B cell (primary cell): ENCODE data around the gene USP20. TPM values are rescaled to one million over a fixed set of nuclear protein-coding genes. Genes with fewer than 3 reads are reported as not detected.

Experiments used
- ATAC-seq: fragments of 200-7000 bp; cut with Tn5 transposase; one replicate; pipeline ENCODE4 v1.10.0; 2021; ENCODE audit warnings: low read depth, mild to moderate bottlenecking, moderate number of reproducible peaks, moderate library complexity
- CTCF ChIA-PET: fragments of 350-600 bp; sonication (Branson Sonifier 250); formaldehyde crosslinking; loops from one replicate; lab custom pipeline; 2021; ENCODE audit warnings: antibody characterized with exemption, inconsistent platforms; lab: Charles Lee
- POLR2A ChIA-PET: fragments of 350-600 bp; sonication (Branson Sonifier 250); formaldehyde crosslinking; loops from one replicate; lab custom pipeline; 2021; ENCODE audit warnings: antibody characterized with exemption; lab: Charles Lee
- DNase-seq: peaks from one replicate; pipeline ENCODE4 v3.0.0; 2013
- H2AFZ ChIP-seq: 2 replicates; pipeline ENCODE4 v1.6.1; 2012; ENCODE audit warnings: mild to moderate bottlenecking, low read depth, low read length; ENCODE audit not compliant: insufficient read depth, poor library complexity, severe bottlenecking
- H3K27ac ChIP-seq, 2 donors: 1 replicate in 1 of 2; 2 replicates in 1 of 2; pipeline ENCODE4 v1.5.1; 2012 to 2013; ENCODE audit warnings: low read length in 2 of 2, mild to moderate bottlenecking in 2 of 2, moderate library complexity in 1 of 2
- H3K27me3 ChIP-seq, 4 experiments: fragments of 200-600 bp in 1 of 4; sonication (generic) in 1 of 4; replicated peaks in 1 of 4; 1 replicate in 2 of 4; 2 replicates in 2 of 4; pipeline versions ENCODE4 v1.6.1 to v1.7.0; 2013 to 2016; ENCODE audit warnings: low read length in 3 of 4, mild to moderate bottlenecking in 2 of 4, mixed read lengths in 1 of 4, moderate library complexity in 1 of 4; ENCODE audit not compliant: insufficient read depth in 4 of 4, control insufficient read depth in 3 of 4; ENCODE audit errors: control extremely low read depth in 1 of 4
- H3K36me3 ChIP-seq, 2 experiments: replicated peaks in 1 of 2; 1 replicate in 1 of 2; 2 replicates in 1 of 2; pipeline versions ENCODE4 v1.6.1 to v1.7.1; 2013; ENCODE audit warnings: low read length in 1 of 2; ENCODE audit not compliant: insufficient read depth in 2 of 2, control insufficient read depth in 1 of 2; ENCODE audit errors: control extremely low read depth in 1 of 2, extremely low read depth in 1 of 2
- H3K4me1 ChIP-seq, 2 donors: fragments of 200-600 bp in 1 of 2; sonication (generic) in 1 of 2; 1 replicate in 1 of 2; 2 replicates in 1 of 2; pipeline versions ENCODE4 v1.5.1 to v1.6.1; 2013 to 2017; ENCODE audit warnings: low read length in 2 of 2; ENCODE audit not compliant: control insufficient read depth in 2 of 2, insufficient read depth in 2 of 2
- H3K4me2 ChIP-seq: replicated peaks from 2 replicates; pipeline ENCODE3; 2012; ENCODE audit warnings: mild to moderate bottlenecking, low read depth, low read length; ENCODE audit not compliant: poor library complexity, severe bottlenecking
- H3K4me3 ChIP-seq, 5 experiments: fragments of 200-600 bp in 1 of 5; sonication (generic) in 1 of 5; 1 replicate in 3 of 5; 2 replicates in 2 of 5; pipeline versions ENCODE4 v1.5.1 to v1.7.0; 2011 to 2016; ENCODE audit warnings: low read length in 4 of 5, mild to moderate bottlenecking in 4 of 5, low read depth in 2 of 5, control low read depth in 1 of 5, moderate library complexity in 1 of 5; ENCODE audit not compliant: insufficient read depth in 1 of 5; ENCODE audit errors: control extremely low read depth in 1 of 5, extremely low read depth in 1 of 5
- H3K79me2 ChIP-seq: fragments of 200-600 bp; sonication (generic); one replicate; pipeline ENCODE4 v1.6.0; 2016; ENCODE audit warnings: low read length; ENCODE audit not compliant: control insufficient read depth, insufficient read depth
- H3K9ac ChIP-seq: fragments of 200-600 bp; sonication (generic); 2 replicates; pipeline ENCODE4 v1.6.1; 2017; ENCODE audit warnings: mild to moderate bottlenecking, low read length, moderate library complexity
- H3K9me3 ChIP-seq, 3 donors: one replicate each; pipeline versions ENCODE4 v1.6.1 to v1.7.1; 2013; ENCODE audit warnings: low read length in 2 of 3; ENCODE audit not compliant: control insufficient read depth in 2 of 3, insufficient read depth in 1 of 3; ENCODE audit errors: control extremely low read depth in 1 of 3
- H4K20me1 ChIP-seq: 2 replicates; pipeline ENCODE4 v1.6.0; 2012; ENCODE audit warnings: mild to moderate bottlenecking, low read length; ENCODE audit not compliant: insufficient read depth, control insufficient read depth, poor library complexity, severe bottlenecking
- H3K27ac Mint-ChIP-seq: one replicate; pipeline ENCODE4 v1.8.0; 2021; ENCODE audit warnings: mixed read lengths
- H3K27me3 Mint-ChIP-seq: one replicate; pipeline ENCODE4 v1.8.0; 2021; ENCODE audit warnings: mixed read lengths
- H3K4me1 Mint-ChIP-seq: one replicate; pipeline ENCODE4 v1.8.0; 2021; ENCODE audit warnings: mixed read lengths
- H3K4me3 Mint-ChIP-seq: one replicate; pipeline ENCODE4 v1.8.0; 2021; ENCODE audit warnings: mixed read lengths
- H3K9me3 Mint-ChIP-seq: one replicate; pipeline ENCODE4 v1.8.0; 2022; ENCODE audit warnings: mixed read lengths; ENCODE audit not compliant: insufficient read depth
- CTCF ChIP-seq: fragments of 200-600 bp; IDR thresholded peaks from one replicate; pipeline ENCODE4 v1.8.0; 2022; ENCODE audit warnings: antibody characterized with exemption, mild to moderate bottlenecking
- EZH2 ChIP-seq: IDR thresholded peaks from 2 replicates; pipeline ENCODE4 v1.6.1; 2012; ENCODE audit warnings: borderline replicate concordance, low read depth, mild to moderate bottlenecking, moderate library complexity, low read length; ENCODE audit not compliant: insufficient read depth, poor library complexity, severe bottlenecking
- WGBS: methylation state at CpG from one replicate; pipeline ENCODE4 v1.1.5; 2013; ENCODE audit warnings: missing lambda C conversion rate; ENCODE audit not compliant: insufficient coverage; 5-methylcytosine and 5-hydroxymethylcytosine counted together
- intact Hi-C: fragments of 100-400 bp; cut with micrococcal nuclease; formaldehyde crosslinking; loops from one replicate; pipeline ENCODE4 v1.10.0; 2022
- polyA plus RNA-seq: library from polyadenylated mRNA; depleted of rRNA; stranded (reverse); fragments of >200 nt; gene quantifications from 2 replicates; pipeline ENCODE4 v1.2.3, GENCODE V29; 2012
- total RNA-seq, 2 donors: library from RNA; stranded (reverse); fragments of 120-200 nt in 1 of 2; gene quantifications; 1 replicate in 1 of 2; 2 replicates in 1 of 2; pipeline versions ENCODE4 v1.2.3 to v1.2.4, GENCODE V29; 2013 to 2022

The USP20 gene
- total and polyA plus RNA-seq, 2 donors (not counting 1 experiment from before 2014, with no cell fraction given) = 49.5 to 72.6 TPM

GRCh38 chr9:129812385-129812784, 22.9 kb upstream of the USP20 start:
- no peaks in the 10 kb centered on the region for H3K27me3 ChIP-seq
- Mint-ChIP-seq H3K27ac (no peak overlapping the region), H3K4me3 (no peak overlapping the region), H3K27me3 (no peaks in the 10 kb centered on the region), H3K9me3 (no peaks in the 10 kb centered on the region), H3K4me1 (peaks cover 8% of the 10 kb centered on the region)
- H3K27ac ChIP-seq = no peak overlapping the region
- H3K9me3 ChIP-seq = no peaks in the 10 kb centered on the region
- H3K4me2 ChIP-seq = no peak overlapping the region
- H3K4me1 ChIP-seq = no peaks in the 10 kb centered on the region
- intact Hi-C loops = no loop called here
- DNase-seq = no peak
- TF ChIP-seq CTCF = no peak
- TF ChIP-seq EZH2 = no peak
- ATAC-seq = no peak
- peaks cover 0 to 59% of the 10 kb centered on the region in 2 experiments for H3K36me3 ChIP-seq
- peaks cover 7% of the 10 kb centered on the region for H4K20me1 ChIP-seq
- WGBS = 92% methylated on average over 9 of the region's 9 CpGs
- no peak overlapping the region for H2AFZ ChIP-seq
- peaks cover 31% of the 10 kb centered on the region for H3K79me2 ChIP-seq
- no peak overlapping the region for H3K9ac ChIP-seq
- ChIA-PET CTCF (no interaction called here), POLR2A (no interaction called here)
- H3K4me3 ChIP-seq = no peak overlapping the region

- Histone ChIP-seq H3K4me1 (no peaks in the 10 kb centered on the region), H3K27ac (no peak overlapping the region), H2AFZ (no peak overlapping the region), H3K4me3 (no peak overlapping the region), H3K4me2 (no peak overlapping the region), H3K79me2 (peaks cover 37% of the 10 kb centered on the region), H3K9me3 (no peaks in the 10 kb centered on the region), H3K36me3 (peaks cover 0 to 61% of the 10 kb centered on the region in 2 experiments), H4K20me1 (peaks cover 8% of the 10 kb centered on the region), H3K27me3 (no peaks in the 10 kb centered on the region), H3K9ac (no peak overlapping the region)
- Mint-ChIP-seq H3K9me3 (no peaks in the 10 kb centered on the region), H3K27ac (no peak overlapping the region), H3K27me3 (no peaks in the 10 kb centered on the region), H3K4me3 (no peak overlapping the region), H3K4me1 (peaks cover 8% of the 10 kb centered on the region)
- TF ChIP-seq CTCF (no peak), EZH2 (no peak)
- DNase-seq (no peak), ATAC-seq (no peak)
- 92% methylated on average over 4 of the region's 9 CpGs for WGBS
- CTCF ChIA-PET = no interaction called here
- POLR2A ChIA-PET = no interaction called here
- intact Hi-C loops = no loop called here
These were observed 21.6 kb upstream of the USP20 start for GRCh38 chr9:129813661-129814060.
